ACC112 (cell line): Measurements from ENCODE around the gene IQSEC1.

Experiments used
- H2AFZ ChIP-seq: fragments of 200-600 bp; sonication (generic); one replicate; pipeline ENCODE4 v1.6.0; 2017; ENCODE audit warnings: antibody characterized with exemption, low read length; ENCODE audit not compliant: unreplicated experiment
- H3K27ac ChIP-seq: fragments of 200-600 bp; sonication (generic); 2 replicates; pipeline ENCODE4 v1.5.1; 2014; ENCODE audit warnings: low read depth, mild to moderate bottlenecking, antibody characterized with exemption, low read length, moderate library complexity
- H3K27me3 ChIP-seq: fragments of 200-600 bp; sonication (generic); 2 replicates; pipeline ENCODE4 v1.6.1; 2014; ENCODE audit warnings: mild to moderate bottlenecking, antibody characterized with exemption, low read length, moderate library complexity, mixed read lengths; ENCODE audit not compliant: insufficient read depth
- H3K36me3 ChIP-seq: fragments of 200-600 bp; sonication (generic); 2 replicates; pipeline ENCODE4 v1.6.1; 2016; ENCODE audit warnings: mild to moderate bottlenecking, antibody characterized with exemption, low read length, moderate library complexity, mixed read lengths; ENCODE audit not compliant: insufficient read depth
- H3K4me1 ChIP-seq: fragments of 200-600 bp; sonication (generic); one replicate; pipeline ENCODE4 v1.6.1; 2016; ENCODE audit warnings: low read length, mixed read lengths; ENCODE audit not compliant: insufficient read depth, unreplicated experiment, control insufficient read depth
- H3K4me3 ChIP-seq: fragments of 200-600 bp; sonication (generic); 2 replicates; pipeline ENCODE4 v1.5.1; 2014; ENCODE audit warnings: mild to moderate bottlenecking, low read depth, low read length
- H3K79me2 ChIP-seq: fragments of 200-600 bp; sonication (generic); one replicate; pipeline ENCODE4 v1.6.0; 2016; ENCODE audit warnings: low read length; ENCODE audit not compliant: control insufficient read depth, unreplicated experiment, insufficient read depth

The IQSEC1 gene

DNA sequence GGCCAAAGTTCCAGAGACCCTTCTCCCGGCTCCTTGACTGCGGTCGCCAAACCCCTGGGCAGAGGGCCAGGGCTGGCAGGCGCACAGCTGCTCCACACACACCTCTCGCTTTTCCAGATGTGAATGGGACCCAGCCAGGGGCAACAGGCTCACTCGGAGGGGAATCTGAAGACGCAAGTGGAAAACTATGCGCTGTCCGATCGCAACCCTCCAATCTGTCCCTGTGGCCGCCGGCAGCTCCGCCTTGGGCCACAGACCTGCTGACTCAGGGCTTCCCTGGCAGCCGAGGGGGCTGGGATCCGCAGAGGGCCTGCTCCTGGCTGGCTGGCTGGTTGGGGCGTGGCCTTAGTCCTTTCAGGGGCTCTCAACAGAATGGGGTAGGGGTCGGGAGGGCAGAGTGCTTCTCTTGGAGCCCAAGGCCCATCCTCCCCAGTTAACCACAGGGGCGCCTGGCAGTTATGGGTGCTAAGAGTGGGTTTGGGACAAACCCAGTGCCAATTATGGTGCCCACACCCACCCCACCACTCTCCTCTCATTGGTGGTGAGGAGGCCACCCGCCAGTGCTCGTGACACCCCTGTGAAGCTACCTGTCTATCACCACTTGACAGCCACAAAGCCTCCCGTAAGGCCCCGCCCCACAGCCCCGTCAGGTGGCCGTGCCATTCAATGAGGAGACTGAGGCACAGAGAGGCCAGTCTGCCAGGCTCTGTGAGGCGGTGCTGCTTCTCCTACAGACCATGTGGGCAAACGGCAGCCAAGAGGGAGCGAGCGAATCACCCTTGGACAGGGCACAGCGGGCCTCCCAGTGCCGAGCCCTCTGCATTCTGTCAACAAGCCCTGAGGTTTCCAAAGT is 53.8 kb downstream of the IQSEC1 start:
- Histone ChIP-seq H3K27me3 (no peaks in the 10 kb centered on the region), H3K4me3 (peak overlapping the region; percentile 51), H3K4me1 (peaks cover 69% of the 10 kb centered on the region), H3K36me3 (no peaks in the 10 kb centered on the region), H3K27ac (no peak overlapping the region), H3K79me2 (no peaks in the 10 kb centered on the region), H2AFZ (no peak overlapping the region)

DNA sequence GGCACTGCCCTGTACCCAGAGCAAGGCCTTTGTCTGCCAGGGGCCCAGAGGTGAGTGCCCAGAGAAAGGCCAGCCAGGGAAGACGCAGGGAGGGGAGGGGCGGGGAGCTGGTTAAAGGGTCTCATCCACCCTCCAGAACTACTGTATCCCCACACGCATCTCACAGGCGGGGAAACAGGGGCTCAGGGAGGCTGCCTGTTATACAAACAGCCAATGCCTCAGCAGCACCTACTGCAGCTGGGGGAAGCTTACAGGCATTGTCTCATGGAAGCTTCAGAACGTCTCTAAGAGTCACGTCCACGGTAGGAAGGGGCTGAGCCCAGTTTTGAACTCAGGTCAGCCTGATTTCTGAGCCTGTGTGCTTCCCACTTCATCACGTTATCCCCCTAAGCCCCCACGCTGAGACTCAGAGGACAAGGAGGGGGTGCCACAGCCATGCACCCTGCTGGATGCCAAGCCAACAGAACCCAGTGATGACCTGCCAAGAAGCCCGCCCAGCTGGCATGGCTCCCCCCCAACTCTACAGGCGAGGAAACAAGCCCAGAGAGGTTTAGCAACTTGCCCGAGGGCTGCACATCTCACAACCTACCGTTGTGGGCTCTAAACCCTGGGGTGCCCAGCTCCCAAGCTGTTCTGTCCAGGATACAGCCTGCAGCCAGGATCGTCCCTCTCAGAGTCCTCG is 54.5 kb downstream of the IQSEC1 start:
- Histone ChIP-seq H3K27me3 (no peaks in the 10 kb centered on the region), H3K4me3 (peak overlapping the region; percentile 51), H3K36me3 (no peaks in the 10 kb centered on the region), H3K4me1 (peaks cover 61% of the 10 kb centered on the region), H3K79me2 (no peaks in the 10 kb centered on the region), H3K27ac (no peak overlapping the region), H2AFZ (no peak overlapping the region)

DNA sequence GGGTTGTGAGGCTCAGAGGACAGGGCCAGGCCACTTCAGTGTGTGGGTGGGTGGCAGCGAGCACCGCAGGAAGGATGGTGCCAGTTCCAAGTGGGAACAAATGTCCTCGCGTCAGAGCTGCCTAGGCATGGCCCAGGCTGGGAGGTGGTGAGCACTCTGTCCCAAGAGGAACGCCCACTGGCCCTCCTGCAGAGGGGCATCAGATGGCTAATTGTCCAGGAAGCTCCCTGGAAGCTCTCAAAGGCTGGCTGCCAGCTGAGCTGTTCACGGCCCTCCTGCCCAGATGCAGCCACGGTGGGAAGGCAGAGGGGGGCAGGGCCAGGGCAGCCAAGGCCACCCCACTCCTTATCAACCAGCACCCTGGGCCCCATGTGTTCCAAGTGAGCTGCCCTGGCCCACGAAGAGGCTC is 55.2 kb downstream of the IQSEC1 start:
- Histone ChIP-seq H3K4me3 (no peak overlapping the region), H3K36me3 (no peaks in the 10 kb centered on the region), H3K4me1 (peaks cover 55% of the 10 kb centered on the region), H3K27ac (no peak overlapping the region), H2AFZ (no peak overlapping the region), H3K79me2 (no peaks in the 10 kb centered on the region), H3K27me3 (no peaks in the 10 kb centered on the region)

DNA sequence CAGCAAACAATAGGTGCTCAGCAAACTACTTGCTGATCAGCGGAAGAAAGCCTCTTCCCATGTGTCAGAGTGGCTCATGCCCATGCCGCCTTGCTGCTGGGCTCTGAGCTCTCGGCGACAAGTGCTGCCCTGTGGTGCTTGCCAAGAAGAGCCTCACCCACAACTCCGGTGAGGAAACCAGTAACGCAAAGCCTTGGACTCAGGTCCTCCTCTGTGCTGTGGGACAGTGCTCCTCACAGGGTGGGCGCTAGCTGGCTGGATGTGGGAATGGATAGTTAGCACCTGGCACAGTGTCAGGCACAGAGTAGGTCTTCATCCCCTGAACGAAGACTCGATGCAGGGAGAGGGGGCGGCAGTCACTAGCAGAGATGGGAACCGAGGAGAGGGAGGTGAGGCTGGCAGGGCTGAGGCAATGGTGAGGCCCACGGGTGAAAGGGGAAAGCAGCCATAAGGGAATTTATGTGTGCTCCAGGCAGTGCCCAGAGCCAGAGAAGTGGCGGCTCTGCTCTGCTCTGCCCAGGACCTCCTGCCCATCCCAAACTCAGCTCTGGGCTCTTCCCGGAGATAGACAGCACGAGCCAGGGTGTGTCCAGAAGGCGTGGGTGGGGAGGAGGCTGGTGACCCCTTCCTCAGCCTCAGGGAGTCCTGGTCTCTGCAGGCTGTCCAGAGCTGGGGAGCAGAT is 55.7 kb downstream of the IQSEC1 start:
- no peaks in the 10 kb centered on the region for H3K36me3 ChIP-seq
- H3K27me3 ChIP-seq = no peaks in the 10 kb centered on the region
- no peak overlapping the region for H2AFZ ChIP-seq
- H3K27ac ChIP-seq = no peak overlapping the region
- H3K79me2 ChIP-seq = no peaks in the 10 kb centered on the region
- peaks cover 49% of the 10 kb centered on the region for H3K4me1 ChIP-seq
- no peak overlapping the region for H3K4me3 ChIP-seq

DNA sequence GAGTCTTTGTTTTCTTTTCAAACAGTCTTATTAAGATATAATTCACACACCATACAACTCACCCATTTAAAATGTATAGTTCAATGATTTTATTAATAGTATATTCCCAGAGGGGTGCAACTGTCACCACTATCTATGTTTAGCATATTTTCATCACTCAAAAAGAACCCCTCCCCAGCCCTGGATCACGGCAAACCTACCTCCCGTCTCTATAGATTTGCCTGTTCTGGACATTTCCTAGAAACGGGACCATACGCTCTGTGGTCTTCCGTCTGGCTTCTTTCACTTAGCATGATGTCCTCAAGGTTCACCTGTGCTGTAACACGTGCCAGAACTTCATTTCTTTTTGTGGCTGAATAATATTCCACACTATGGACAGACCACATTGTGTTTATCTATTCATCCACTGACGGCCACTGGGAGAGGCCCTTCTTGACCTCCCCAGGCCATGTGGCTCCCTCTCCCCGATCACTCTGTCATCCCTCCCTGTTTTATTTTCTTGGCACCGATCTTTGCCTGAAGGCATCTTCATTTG is 56.4 kb downstream of the IQSEC1 start:
- Histone ChIP-seq H3K36me3 (no peaks in the 10 kb centered on the region), H3K27me3 (no peaks in the 10 kb centered on the region), H3K79me2 (no peaks in the 10 kb centered on the region), H3K4me1 (peaks cover 44% of the 10 kb centered on the region), H2AFZ (no peak overlapping the region), H3K27ac (no peak overlapping the region), H3K4me3 (no peak overlapping the region)

DNA sequence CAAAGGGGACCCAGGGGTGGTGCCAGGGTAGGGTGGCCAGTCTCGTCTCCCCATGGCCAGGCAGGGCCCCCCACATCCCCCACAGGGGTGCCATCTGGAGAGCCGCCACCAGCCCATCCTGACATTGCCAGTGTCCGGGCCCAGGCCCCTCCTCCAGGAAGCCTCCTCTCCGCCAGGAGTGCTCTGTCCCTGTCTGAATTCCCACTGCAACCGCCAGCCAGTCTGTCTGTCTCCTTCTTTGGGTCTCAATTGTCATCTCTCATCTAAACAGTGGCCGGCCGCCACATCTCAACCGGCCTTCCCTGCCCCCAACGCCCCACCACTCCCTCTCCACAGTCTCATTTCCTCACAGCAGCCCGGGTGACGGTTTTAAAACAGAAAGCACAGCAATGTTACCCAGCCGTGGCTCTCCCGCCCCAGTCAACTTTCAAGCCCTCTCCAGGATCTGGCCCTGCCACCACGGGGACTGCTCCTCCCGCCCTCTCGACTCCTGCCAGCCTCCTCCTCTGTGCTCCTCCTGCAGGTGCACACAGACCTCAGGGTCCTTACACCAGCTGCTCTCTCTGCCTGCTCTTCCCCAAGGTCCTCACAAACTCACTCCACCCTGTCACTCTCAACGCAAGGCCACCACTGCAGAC is 57.0 kb downstream of the IQSEC1 start:
- H3K4me3 ChIP-seq = no peak overlapping the region
- no peaks in the 10 kb centered on the region for H3K36me3 ChIP-seq
- H3K79me2 ChIP-seq = no peaks in the 10 kb centered on the region
- H3K27me3 ChIP-seq = no peaks in the 10 kb centered on the region
- no peak overlapping the region for H3K27ac ChIP-seq
- no peak overlapping the region for H2AFZ ChIP-seq
- peaks cover 38% of the 10 kb centered on the region for H3K4me1 ChIP-seq

DNA sequence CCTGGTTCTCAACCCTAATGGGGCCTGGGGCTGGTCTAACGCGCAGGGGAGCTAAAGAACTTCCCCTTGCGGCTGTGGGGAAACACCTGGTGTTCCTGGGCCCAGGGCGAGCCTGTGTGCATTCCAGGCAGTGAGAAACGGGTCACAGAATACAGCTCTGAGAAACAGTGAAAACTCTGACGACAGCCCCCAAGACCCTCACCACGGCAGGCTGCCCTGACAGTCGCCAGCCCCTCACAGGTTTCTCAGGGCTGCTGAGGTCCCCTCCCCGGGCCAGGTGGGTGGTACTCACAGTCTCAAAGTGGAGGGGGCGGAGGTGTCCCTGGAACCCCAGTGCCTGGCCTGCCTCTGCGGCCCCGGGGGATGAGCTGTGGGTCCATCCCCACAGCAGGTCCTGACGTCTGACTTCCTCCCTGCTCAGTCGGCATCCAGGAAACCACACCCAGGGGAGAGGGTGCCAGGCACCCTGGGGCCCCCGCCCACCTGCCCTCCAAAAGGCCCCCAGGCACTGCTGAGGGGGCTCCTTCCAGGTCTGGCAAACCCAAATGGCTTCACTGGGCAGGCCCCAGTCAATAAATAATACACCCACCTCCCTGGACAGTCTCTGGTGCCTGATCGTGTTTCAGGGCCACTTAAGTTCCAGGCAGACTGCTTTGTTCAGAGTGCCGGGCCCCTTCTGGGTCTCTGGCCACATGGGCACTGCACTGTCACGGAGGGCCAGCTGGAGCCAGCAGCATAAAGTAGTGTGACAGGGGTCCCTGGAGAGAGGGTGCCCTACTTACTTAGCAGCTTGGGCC is 57.7 kb downstream of the IQSEC1 start:
- no peaks in the 10 kb centered on the region for H3K36me3 ChIP-seq
- no peak overlapping the region for H2AFZ ChIP-seq
- no peaks in the 10 kb centered on the region for H3K79me2 ChIP-seq
- H3K4me1 ChIP-seq = peaks cover 32% of the 10 kb centered on the region
- no peak overlapping the region for H3K27ac ChIP-seq
- no peak overlapping the region for H3K4me3 ChIP-seq
- no peaks in the 10 kb centered on the region for H3K27me3 ChIP-seq

DNA sequence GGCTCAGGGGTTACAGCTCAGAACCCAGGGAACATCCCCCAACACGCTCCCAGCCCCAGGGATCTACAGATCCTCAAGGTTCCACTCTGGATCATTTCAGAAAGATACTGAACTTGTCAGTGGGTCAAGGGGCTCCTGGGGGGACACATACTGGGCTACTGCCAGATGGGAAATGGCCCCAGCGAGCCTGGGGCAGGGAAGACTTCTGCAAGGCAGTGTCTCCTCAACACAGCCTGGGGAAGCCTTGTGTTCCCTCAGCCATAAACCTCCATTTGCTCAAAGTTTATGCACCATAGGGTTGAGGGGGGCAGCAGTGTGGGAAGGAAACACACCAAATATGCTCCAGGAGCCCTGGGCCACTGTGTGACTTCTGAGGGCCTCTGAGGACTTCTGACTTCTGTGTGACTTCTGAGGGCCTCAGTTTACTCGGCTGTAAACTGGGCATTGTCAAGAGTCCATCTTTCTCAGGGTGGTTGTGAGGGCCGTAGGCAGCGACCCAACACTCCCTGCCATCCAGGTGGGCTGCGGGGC is 58.4 kb downstream of the IQSEC1 start:
- Histone ChIP-seq H3K36me3 (no peaks in the 10 kb centered on the region), H3K27me3 (no peaks in the 10 kb centered on the region), H3K4me3 (no peak overlapping the region), H3K27ac (no peak overlapping the region), H2AFZ (no peak overlapping the region), H3K4me1 (peaks cover 26% of the 10 kb centered on the region), H3K79me2 (no peaks in the 10 kb centered on the region)

DNA sequence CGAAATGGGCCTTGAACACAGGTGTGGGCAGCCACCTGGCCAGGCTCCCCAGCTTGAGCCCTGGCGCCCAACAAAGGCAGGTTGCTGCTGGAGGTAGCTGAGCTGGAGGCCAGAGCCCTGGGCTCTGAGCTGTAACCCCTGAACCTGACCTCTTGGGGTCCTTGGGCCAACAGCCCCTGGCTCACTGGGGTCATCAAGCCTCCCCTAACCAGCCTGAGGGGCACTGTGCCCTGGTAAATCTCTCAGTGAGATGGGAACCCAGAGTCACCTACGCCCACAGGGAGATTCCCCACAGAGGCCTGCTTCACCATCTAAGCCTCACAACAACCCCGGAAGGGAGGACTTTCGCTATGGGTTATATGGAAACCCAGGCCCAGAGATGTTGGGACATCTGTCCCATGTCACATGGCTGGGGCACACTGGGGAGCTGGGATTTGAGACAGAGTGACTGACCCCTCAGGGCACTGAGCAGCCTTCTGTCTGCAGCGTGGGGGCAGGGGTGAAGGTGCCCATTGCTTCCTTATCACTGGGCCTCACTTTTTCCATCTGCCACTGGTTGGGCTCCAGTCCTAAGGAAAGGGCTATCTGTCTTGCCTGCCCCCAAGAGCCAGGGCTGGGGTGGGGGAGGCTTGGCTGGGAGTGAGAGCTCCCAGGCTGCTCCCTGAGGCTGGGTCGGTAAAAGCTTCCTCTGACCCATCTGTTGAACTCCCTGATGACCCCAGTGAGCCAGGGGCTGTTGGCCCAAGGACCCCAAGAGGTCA is 59.1 kb downstream of the IQSEC1 start:
- no peak overlapping the region for H3K4me3 ChIP-seq
- no peaks in the 10 kb centered on the region for H3K27me3 ChIP-seq
- no peaks in the 10 kb centered on the region for H3K79me2 ChIP-seq
- H3K4me1 ChIP-seq = peaks cover 23% of the 10 kb centered on the region
- H3K27ac ChIP-seq = no peak overlapping the region
- H2AFZ ChIP-seq = no peak overlapping the region
- no peaks in the 10 kb centered on the region for H3K36me3 ChIP-seq
